ENCODE measurements around the gene TACR2.

GRCh38 chr10:69449841-69450240 is 33.1 kb upstream of the TACR2 start:
- TF ChIP-seq SIN3A (IDR thresholded peaks at IDR 0.05; ENCODE audit: borderline replicate concordance, insufficient read depth, low read length) (no peak), POLR2AphosphoS5 (IDR thresholded peaks at IDR 0.05; ENCODE audit: low read depth, low read length) (no peak), REST (IDR thresholded peaks at IDR 0.05; ENCODE audit: insufficient read depth in 1 of 2, low read depth in 2 of 2, low read length in 2 of 2) (no peak), TAF1 (IDR thresholded peaks at IDR 0.05; ENCODE audit: borderline replicate concordance, insufficient read depth, low read length) (no peak)

Measured in PFSK-1 (cell line).